Amniotic epithelial cell (primary cell): ENCODE results near the gene MYO3A.

Experiments used
- DNase-seq: peaks from one replicate; pipeline ENCODE4 v3.0.0-alpha.2; 2010; ENCODE audit warnings: low read depth

Gene MYO3A

DNA sequence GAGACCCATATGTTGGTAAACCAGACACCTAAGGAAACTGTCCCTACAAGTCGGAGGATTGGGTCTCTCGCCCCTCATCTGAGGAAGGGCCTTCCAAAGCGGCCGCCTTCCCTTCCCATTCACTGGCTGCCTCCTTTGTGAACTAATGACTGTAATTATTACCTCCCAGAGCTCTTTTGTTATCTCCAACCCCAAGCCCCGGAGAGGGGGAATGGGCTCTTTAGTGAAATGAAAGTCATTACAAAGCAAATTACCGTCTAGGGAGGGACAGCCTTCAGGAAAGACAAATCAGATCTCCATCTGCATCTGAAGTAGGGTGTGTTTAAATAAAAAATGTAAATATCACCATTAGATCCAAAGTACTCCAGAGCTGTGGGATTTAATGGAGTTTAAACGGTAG, 280.0 kb downstream of the MYO3A start:
- DNase-seq = no peak

DNA sequence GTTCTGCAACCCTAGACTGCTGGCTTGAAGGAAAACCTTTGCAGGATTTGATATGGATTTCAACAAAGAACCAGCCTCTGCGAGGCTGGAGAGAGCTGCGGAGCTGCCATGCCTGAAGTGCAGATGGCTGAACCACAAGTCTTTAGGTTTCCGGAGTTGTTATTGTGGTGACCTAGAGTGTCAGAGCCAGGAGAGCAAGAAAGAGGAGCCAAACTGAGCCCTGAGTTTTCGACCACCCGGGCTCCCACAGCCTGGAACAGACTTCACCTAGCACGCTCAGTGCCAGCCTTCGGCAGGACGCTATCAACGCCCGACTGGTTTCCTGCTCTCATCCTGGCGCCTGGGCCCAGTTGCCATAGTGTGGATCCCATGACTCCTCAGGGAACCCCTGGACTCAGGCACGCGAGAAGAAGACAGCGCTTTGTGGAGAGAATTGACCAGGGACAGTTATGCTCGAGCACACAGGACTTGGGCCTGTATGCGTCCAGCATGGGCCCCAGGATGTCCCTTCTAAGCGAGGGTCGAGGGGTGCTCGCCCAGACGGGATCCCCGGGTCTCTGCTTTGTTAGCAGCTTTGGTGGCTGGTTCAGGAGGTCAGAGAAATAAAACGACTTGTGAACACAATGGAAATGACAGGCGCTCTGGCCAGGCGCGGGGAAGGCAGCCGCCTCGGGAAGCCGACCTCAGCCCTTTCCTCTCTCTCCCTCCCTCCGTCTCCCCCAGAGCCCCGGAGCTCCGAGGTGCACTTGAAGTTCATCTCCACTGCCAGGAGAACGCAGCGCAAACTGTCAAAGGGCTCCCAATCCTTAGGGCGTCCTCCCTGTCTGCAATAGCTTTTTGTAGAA, 280.7 kb downstream of the MYO3A start:
- no peak for DNase-seq

DNA sequence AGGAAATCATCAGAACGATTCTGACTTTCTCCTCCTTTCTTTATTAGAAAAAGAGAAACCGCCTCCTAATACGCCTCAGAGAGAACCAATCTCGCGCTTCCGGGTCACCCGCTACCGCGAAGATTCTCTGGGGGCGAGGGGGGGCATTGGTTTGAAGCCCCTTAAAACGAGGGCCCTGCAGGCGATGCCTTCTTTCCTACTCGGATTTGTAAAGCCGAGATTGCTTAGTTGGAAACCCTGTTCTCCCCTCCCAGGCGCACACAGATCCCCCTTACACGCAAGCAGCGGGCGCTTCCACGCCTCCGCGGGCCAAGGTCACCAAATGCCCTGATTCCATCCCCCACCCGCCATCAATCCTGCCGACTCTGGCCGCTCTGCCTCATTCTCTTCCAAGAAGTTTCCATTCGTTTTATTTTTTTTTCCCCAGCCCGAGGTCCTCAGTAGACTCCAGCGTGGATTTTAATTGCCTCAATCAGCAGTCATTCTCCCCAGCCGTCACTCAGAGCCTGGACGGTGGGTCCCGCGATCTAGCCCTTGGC, 281.4 kb downstream of the MYO3A start:
- no peak for DNase-seq

DNA sequence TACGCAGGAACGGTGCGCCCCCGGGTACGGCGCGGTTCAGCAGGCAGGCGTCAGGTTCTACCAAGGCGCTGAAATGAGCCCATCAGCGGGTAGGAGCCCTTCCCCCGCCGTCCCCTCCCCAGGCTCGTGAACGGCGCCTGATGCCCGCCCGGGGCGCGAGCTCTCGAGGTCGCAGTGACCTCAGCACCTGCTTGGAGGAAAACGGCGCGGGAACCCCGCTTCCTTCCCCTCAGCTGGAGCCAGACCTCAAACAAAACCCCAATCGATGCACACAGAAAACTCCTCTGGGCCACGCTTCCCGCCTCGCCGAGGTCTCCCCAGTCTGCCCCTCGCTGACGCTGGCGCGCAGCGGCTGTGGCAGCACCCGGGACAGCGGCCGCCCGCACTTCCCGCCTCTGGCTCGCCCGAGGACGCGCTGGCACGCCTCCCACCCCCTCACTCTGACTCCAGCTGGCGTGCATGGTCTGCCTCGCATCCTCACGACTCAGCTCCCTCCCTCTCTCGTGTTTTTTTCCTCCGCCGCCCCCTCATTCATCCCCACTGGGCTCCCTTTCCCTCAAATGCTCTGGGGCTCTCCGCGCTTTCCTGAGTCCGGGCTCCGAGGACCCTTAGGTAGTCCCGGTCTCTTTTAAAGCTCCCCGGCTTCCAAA, 282.0 kb downstream of the MYO3A start:
- no peak for DNase-seq

DNA sequence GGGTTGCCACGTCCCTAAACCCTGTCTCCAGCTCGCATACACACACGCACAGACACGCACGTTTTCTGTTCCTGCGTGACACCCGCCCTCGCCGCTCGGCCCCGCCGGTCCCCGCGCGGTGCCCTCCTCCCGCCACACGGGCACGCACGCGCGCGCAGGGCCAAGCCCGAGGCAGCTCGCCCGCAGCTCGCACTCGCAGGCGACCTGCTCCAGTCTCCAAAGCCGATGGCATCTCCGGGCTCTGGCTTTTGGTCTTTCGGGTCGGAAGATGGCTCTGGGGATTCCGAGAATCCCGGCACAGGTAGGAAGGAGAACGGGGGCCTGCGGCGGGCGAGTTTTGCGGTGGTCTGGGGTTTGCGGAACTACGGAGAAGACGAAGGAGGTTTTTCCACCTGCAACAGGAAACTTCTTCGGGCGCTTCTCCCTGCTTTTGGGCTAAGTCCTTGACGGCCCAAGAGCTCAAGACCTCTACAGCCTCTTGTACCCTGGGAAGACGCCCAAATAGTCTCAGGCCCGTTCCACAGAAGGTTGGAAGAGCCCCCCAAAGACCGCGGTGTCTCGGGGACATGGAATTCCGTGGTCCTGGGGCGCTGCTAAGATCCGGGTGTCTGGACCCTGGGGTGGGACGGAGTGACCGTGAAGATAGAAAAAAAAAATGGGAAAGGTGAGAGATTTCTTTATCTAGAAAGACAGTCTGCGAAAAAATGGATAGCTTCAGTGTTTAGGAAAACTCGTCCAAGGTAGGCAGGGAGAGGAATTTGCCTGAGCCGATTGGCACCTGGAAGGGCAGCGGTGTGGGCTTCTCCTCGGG, 282.8 kb downstream of the MYO3A start, which contains the start of gene GAD2:
TSS of gene GAD2 (plus strand) at position 190 of the 811 bp plus-strand sequence. CDS start at position 226, 36 bp downstream.
- no peak for DNase-seq

DNA sequence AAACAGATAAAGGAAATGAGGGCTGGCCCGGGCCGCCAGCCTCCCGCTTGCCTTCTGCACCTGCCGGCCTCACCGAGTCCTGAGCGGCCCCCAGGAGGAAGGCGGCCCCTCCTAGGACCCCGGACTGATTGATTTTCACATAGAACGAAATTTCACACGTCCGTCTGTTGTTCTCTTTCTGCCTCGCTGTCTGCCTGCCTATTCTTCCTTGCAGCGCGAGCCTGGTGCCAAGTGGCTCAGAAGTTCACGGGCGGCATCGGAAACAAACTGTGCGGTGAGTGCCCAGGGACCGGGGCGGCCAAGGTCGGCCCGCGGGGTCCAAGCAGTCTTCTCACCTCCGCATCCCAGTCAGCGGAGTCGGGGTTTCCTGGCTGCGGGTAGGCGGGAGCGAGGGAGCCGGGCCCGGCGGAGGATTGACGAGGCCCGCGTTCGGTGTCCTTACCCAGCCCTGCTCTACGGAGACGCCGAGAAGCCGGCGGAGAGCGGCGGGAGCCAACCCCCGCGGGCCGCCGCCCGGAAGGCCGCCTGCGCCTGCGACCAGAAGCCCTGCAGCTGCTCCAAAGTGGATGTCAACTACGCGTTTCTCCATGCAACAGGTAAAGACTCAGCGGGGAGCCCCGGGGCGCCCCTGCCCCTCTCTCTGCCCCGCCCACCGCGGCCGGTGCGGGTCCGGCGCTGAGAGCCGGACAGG, 283.5 kb downstream of the MYO3A start:
- no peak for DNase-seq

DNA sequence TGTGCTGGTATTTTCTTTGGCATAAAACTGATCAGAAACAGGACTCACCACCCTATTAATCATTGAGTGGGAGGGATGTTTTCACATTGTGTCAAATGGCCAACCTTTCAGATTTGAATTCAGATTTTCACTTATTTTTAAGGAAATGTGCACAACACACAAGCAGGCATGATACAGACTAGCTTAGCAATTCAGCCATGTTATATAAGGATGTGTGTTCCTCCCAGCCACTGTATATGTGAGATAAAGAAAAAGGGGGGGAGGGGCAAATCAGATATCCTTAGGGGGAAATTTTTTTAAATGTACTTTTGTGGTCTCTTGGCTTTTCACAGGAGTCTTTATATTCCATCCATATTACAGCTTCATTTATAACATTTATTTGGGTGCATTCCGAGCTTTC, 285.6 kb downstream of the MYO3A start:
- DNase-seq = no peak

DNA sequence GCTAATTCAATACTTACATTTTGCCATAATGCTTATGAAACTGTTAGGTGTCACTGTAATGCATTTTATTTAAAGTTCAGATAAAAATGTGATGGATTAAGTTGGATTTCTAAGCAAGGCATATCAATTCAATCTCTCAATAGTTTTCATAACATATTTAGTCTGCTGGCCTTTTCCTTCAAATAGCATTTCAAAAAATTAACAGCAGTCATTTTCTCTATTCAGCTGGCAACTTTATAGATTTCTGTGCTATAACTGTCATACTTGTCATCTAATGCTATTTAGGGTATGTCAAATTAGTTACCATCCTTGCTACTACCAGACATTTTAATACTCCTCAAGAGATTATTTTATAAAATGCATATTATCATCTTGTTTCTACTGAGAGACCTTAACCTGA, 286.9 kb downstream of the MYO3A start:
- DNase-seq = no peak

DNA sequence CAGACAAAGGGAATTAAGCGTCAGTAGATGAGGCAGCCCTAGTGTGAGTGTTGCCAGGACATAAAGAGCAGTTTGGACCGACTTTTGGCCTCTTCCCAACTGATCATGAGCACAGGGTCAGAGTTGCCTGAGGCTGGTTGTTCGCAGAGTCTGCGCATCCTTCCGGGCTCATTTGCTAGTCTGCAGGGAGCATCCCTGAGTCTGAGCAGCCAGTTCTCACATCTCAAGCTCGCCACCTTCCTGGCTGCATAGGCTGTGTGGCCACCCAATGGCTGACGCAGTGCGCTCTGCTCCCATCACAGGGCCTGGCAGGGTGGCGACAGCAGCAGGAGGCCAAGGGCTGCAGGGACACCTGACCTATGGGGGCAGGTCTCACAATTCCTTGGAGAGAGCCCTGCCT, 287.5 kb downstream of the MYO3A start:
- DNase-seq = no peak

DNA sequence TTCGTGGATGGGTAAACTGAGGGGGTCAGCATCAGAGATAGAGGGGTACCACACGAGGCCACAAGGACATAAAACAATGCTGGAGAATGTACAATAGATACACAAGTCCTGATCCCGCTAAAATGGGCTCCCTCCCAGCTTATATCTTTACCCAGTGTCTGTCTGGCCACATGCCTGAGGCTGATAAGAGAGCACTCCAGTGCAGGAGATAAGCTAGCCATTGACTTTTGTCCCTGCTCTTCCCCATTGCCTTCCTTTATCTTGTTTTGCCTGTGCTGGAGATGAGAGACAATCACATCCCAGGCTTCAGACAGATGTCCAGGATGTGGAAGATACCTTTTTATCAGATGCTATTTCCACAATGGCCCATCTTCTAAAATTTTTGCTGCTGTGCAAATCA, 288.5 kb downstream of the MYO3A start:
- no peak for DNase-seq

DNA sequence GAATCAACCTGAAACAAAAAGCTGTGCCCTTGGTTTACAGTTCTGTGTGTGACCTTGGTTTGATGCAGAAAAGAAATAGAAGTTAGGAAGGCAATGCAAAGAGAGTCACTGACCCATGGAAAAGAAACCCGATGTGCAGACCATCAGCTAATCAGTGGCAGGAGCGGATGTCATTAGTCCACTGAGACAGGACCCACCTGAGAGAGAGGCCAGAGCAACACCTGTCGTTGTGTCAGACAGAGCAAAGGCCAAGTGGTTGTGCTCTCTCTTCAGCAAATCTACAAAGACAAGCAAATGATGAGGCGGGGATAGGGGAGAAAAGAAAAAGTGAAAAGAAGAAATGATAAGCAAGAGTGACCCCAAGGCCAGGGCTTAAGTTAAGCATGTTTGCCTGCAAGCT, 291.3 kb downstream of the MYO3A start:
- no peak for DNase-seq

DNA sequence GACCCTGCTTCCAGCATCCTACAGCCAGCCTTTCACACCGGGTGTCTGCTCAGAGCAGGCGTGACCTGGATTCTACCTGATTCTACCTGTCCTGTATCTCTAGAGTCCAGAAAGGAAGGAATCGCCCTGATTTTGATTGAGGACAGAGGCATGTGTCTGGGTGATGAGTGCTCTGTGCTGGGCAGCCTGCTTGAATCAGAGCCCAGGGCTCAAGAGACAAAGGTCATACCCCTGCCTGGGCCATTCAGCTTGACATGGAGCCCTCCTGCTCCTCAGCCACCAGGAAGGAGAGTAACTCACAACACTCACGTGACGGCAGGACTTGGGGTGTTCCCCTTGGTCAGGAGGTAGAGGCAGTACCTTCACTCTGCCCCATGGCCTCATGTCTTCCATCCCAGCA, 293.8 kb downstream of the MYO3A start:
- no peak for DNase-seq

DNA sequence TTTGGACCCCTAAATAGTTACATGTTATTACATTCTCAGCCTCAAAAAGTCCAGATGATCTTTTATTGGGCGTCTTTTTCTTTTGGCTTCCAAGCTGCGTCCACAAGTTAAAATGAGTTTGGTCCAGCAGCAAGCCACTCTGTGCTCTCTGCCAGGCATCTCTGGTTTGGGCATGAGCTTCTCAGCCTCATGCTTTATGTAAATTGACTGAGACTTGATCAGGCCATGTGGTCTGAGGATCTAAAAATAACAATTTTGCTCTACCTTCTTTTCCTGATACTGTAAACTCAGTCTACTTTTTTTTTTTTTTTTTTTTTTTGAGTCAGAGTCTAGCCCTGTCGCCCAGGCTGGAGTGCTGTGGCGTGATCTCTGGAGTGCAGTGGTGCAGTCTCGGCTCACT, 298.1 kb downstream of the MYO3A start:
- DNase-seq = no peak

DNA sequence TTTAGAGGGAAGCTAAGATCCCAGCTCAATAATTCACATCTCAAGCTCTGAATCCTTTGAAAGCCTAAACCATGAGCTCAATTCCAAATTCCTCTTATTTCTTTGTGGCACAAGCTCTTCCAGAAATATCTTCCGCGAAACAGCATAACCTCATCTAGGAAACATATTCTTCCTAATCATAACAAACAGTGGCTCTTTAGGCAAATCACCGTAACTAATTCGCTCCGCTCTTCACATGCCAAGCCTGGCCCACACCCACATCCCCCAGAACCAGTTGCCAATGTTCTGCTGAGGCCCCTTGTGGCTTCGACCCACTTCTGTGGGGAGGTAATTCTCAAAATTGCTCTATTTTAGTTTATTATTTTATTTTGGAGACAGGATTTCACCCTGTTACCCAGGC, 301.7 kb downstream of the MYO3A start:
- DNase-seq = no peak

DNA sequence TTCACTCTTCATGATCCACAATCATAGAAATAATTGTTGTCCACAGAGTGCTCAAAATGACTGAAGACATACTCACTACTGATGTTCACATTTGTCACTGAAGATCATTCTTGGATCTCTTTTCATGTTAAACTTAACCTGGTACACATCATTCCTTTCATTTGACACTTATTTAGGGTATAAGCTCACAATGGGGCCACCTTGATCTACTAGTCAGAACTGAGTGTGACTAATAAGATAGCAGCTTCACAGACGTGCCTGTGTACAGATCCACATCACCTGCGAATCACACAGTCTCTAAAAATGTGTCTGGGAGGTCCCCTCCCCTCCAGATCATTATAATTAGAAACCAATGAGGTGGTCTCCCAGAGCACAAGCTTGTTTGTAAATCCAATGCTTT, 304.3 kb downstream of the MYO3A start:
- no peak for DNase-seq

DNA sequence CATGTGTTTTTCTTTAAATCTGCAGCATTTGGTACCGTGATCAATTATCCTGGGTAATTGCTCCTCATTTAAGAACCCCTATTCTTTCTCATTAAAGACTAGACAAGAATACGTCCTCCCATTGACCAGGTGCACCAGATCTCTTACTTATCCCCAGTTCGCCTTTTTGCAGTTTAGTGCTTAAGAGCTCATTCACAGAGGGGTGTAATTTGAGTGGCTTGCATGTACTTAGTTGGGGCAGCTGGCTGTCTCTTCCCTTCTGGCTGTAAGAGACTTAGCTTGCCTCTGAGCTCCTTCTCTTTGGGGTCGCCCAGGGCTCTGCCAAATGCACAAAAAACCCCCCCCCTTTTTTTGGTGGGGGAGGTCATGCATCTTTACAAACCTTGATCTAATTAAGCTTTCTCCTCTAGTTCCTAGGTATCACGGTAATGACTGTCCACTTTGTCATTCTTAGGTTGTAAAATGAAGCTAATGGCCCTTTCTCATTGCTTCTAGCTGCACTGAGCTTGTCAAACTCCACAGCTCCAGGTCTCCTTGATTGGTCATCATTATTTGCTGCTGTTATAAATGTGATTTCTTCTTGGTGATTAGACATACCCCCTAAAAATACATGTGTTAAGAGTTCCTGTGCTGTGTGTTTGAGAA, 308.8 kb downstream of the MYO3A start:
- no peak for DNase-seq

DNA sequence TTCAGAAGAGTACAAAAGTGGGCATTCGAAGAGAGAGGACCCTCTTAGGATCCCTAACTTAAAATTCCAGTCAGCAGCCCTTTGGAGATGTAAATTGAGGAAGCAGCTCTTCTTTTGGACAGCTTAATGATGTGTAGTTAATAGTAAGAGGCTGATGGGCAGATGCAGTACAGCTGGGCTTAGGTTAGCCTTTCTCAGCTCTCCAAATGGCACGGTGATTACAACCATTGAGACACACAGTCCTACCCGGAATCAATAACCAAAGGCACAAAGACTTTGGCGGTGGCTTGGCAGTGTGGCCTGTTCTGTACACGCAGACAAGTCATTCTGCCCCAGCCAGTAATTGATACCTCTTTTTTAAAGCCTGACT, 309.3 kb downstream of the MYO3A start:
- DNase-seq = no peak

DNA sequence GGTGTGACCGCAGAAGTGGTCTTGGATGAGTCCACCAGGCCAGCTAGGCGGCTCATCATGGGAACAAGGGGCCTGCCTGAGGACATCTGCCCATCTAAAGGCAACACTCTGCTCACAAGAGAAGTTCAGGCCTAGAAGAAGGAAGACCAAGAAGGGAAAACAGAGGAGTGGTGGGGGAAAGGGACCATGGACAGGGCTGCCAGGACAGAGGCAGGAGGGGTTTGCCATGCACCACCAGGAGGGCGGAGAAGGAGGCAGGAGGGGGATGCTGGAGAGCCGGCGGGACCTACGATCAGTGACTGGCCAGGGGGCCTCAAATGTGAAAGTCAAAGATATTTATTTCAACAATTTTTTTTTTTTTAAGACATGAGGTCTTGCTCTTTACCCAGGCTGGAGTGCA, 315.7 kb downstream of the MYO3A start:
- DNase-seq = no peak

DNA sequence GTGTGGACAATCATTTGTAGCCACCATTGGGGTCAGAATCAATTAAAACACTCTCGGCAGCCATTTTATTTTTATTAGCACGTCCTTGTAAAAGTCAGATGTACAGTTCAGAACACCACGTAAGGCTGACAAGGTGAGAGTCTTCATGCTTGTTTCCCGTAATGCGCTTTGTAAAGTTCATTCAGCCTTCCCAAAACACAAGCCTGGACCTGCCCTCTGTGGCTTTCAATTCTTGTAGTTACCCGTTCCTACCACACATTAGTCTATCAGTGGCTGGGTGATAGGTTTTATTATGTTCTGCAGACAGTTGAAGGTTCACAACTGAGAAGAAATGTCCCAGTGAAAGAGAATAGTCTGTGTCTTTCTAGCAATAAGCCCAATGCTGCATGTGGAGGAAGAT, 317.9 kb downstream of the MYO3A start:
- DNase-seq = no peak

DNA sequence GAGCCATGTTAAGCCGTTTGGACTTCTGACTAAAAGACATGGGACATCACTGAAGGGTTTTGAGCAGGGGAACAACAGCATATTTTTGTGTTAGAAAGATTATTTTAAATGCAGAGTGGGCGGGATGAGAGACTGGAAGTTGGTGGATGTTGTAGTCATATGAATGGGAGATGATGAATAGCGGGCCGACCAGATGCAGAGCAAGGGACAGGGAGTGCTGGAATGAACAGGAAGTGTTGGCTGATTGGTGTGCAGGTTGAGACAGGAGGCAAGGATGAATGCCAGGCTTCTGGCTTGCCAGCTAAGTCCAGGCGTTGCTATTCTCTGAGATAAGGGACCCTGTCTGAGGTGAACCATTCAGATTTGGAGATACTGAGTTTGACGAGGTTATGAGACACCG, 320.6 kb downstream of the MYO3A start:
- no peak for DNase-seq

DNA sequence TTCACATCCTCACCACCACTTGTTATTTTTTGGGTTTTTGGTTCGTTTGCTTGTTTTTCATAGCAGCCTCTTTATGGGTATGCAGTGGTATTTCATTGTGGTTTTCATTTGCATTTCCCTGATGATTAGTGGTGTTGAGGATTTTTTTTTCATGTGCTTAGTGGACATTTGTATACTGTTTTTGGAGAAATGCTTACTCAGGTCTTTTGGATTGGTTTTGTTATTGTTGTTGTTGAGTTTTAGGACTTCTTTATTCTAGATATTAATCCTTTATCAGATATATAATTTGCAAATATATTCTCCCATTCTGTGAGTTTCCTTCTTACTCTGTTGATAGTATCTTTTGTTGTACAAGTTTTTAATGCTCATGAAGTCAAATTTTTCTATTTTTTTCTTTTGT, 325.3 kb downstream of the MYO3A start:
- no peak for DNase-seq
